Gastrocnemius medialis (tissue), 4 donors: ENCODE measurements around the gene AUTS2.

Experiments used
- CTCF ChIP-seq, 5 experiments: fragments of 450-650 bp in 3 of 5; fragments of 200-600 bp in 2 of 5; sonication (generic) in 2 of 5; IDR thresholded peaks in 4 of 5; conservative IDR thresholded peaks in 1 of 5; 1 replicate in 4 of 5; 2 replicates in 1 of 5; pipeline ENCODE4 v1.5.1; 2016 to 2019; ENCODE audit warnings: antibody characterized with exemption in 5 of 5, mild to moderate bottlenecking in 3 of 5, moderate library complexity in 3 of 5
- POLR2A ChIP-seq, 2 donors: fragments of 450-650 bp; IDR thresholded peaks; one replicate each; pipeline ENCODE4 v1.6.1; 2017; ENCODE audit warnings: antibody characterized with exemption in 2 of 2, mild to moderate bottlenecking in 2 of 2, moderate library complexity in 2 of 2

GRCh38 chr7:70484255-70484654 lies 886.0 kb downstream of the AUTS2 start:
- TF ChIP-seq CTCF (IDR thresholded peaks at IDR 0.05 in 4 of 5, conservative IDR thresholded peaks at IDR 0.05 in 1 of 5) (no peak), POLR2A (IDR thresholded peaks at IDR 0.05) (no peak)
